NCI-H2227 (cell line): ENCODE results near the gene ADRA2B.
"Not testable (repeated sequence)": the region's sequence is repeated elsewhere in the genome, so short reads cannot be mapped to it uniquely, and the experiment has no call there.

Experiments used
- DNase-seq: peaks from one replicate; lab custom pipeline; 2025; ENCODE audit not compliant: unreplicated experiment; lab: John Stamatoyannopoulos, UW

The ADRA2B gene

GRCh38 chr2:96091141-96091710 is 25.1 kb downstream of the ADRA2B start:
- DNase-seq, result no peak

GRCh38 chr2:96090196-96090926 is 26.0 kb downstream of the ADRA2B start:
- no peak for DNase-seq

- no peak for DNase-seq
These were observed 26.8 kb downstream of the ADRA2B start for GRCh38 chr2:96089356-96090195.

- DNase-seq, result no peak
These were observed 27.7 kb downstream of the ADRA2B start for GRCh38 chr2:96088340-96089335.

- no peak for DNase-seq
These were observed 29.2 kb downstream of the ADRA2B start for GRCh38 chr2:96087130-96087529.

- no peak for DNase-seq
These were observed 30.6 kb downstream of the ADRA2B start for GRCh38 chr2:96085541-96086355.

GRCh38 chr2:96084858-96085518 is 31.4 kb downstream of the ADRA2B start:
- DNase-seq, result not testable (repeated sequence)

- DNase-seq, result no peak
These were observed 32.1 kb downstream of the ADRA2B start for GRCh38 chr2:96083989-96084857.

- no peak for DNase-seq
These were observed 33.1 kb downstream of the ADRA2B start for GRCh38 chr2:96083064-96083939.

- no peak for DNase-seq
These were observed 33.9 kb downstream of the ADRA2B start for GRCh38 chr2:96082211-96083063.

GRCh38 chr2:96081042-96081441 is 35.3 kb downstream of the ADRA2B start:
- DNase-seq, result no peak

- no peak for DNase-seq
These were observed 41.1 kb downstream of the ADRA2B start for GRCh38 chr2:96075199-96075771.

GRCh38 chr2:96074156-96074555 is 42.2 kb downstream of the ADRA2B start:
- DNase-seq, result no peak

- no peak for DNase-seq
These were observed 43.1 kb downstream of the ADRA2B start for GRCh38 chr2:96073170-96073775.

GRCh38 chr2:96072746-96073145 is 43.6 kb downstream of the ADRA2B start:
- DNase-seq, result no peak
